GM18505 (cell line): Measurements from ENCODE around the gene DHX38.

Source experiments
- ATAC-seq: cut with Tn5 transposase; IDR thresholded peaks from one replicate; pipeline ENCODE4 v1.9.1; 2021; ENCODE audit not compliant: unreplicated experiment
- POLR2A ChIP-seq: IDR thresholded peaks from 4 replicates; pipeline ENCODE4 v1.6.1; 2011; ENCODE audit warnings: borderline replicate concordance; ENCODE audit not compliant: insufficient read depth, insufficient read length; ENCODE audit errors: extremely low read depth

The DHX38 gene

GRCh38 chr16:72134507-72134906 lies 40.9 kb downstream of the DHX38 start:
- ATAC-seq = no peak
- no peak for TF ChIP-seq POLR2A

- ATAC-seq = no peak
Measured at GRCh38 chr16:72137380-72138063, 43.9 kb downstream of the DHX38 start.

GRCh38 chr16:72138064-72138572 lies 44.5 kb downstream of the DHX38 start:
- no peak for ATAC-seq
- no peak for TF ChIP-seq POLR2A

More at GRCh38 chr16:72137380-72138063, 43.9 kb downstream of the DHX38 start:
- TF ChIP-seq POLR2A = no peak

GRCh38 chr16:72139908-72140307 lies 46.3 kb downstream of the DHX38 start:
- no peak for ATAC-seq
- TF ChIP-seq POLR2A = no peak

- no peak for ATAC-seq
- no peak for TF ChIP-seq POLR2A
Measured at GRCh38 chr16:72142476-72142875, 48.8 kb downstream of the DHX38 start.

- TF ChIP-seq POLR2A = no peak
- no peak for ATAC-seq
Measured at GRCh38 chr16:72149676-72150464, 56.2 kb downstream of the DHX38 start.

GRCh38 chr16:72159386-72159785 lies 65.7 kb downstream of the DHX38 start:
- no peak for ATAC-seq
- no peak for TF ChIP-seq POLR2A

- ATAC-seq = no peak
- TF ChIP-seq POLR2A = no peak
Measured at GRCh38 chr16:72159801-72160200, 66.2 kb downstream of the DHX38 start.

GRCh38 chr16:72162105-72162692 lies 68.6 kb downstream of the DHX38 start:
- no peak for TF ChIP-seq POLR2A
- ATAC-seq = no peak
